HCT116 (cell line): Measurements from ENCODE around the gene RPS27.
"Not testable (repeated sequence)": the region's sequence is repeated elsewhere in the genome, so short reads cannot be mapped to it uniquely, and the experiment has no call there.

Experiments
- CEBPB ChIP-seq: IDR thresholded peaks from 2 replicates; pipeline ENCODE4 v1.6.1; 2012; ENCODE audit warnings: low read depth
- POLR2A ChIP-seq: IDR thresholded peaks from 2 replicates; pipeline ENCODE4 v1.7.0; 2011; ENCODE audit warnings: borderline replicate concordance; ENCODE audit not compliant: insufficient read depth, insufficient read length; ENCODE audit errors: extremely low read depth
- POLR2AphosphoS5 ChIP-seq: IDR thresholded peaks from 2 replicates; pipeline ENCODE4 v1.6.1; 2011; ENCODE audit warnings: mild to moderate bottlenecking, low read depth, low read length, moderate library complexity
- REST ChIP-seq: IDR thresholded peaks from 2 replicates; pipeline ENCODE4 v1.6.1; 2012; ENCODE audit warnings: low read depth
- YY1 ChIP-seq: IDR thresholded peaks from 2 replicates; pipeline ENCODE4 v1.6.1; 2011; ENCODE audit warnings: low read length, low read depth, moderate library complexity, mild to moderate bottlenecking; ENCODE audit not compliant: insufficient replicate concordance; ENCODE audit errors: extremely low read depth
- TF ChIP-seq, protein P1 (sequence below), 3 experiments: fragments of 200-600 bp in 1 of 3; sonication (generic) in 1 of 3; IDR thresholded peaks in 2 of 3; conservative IDR thresholded peaks in 1 of 3; 2 replicates each; pipeline ENCODE4 v1.5.1; 2012 to 2017; ENCODE audit warnings: low read depth in 2 of 3, low read length in 2 of 3, antibody characterized with exemption in 1 of 3, borderline replicate concordance in 1 of 3, control low read depth in 1 of 3, mild to moderate bottlenecking in 1 of 3, mixed read lengths in 1 of 3, mixed run types in 1 of 3, moderate library complexity in 1 of 3; ENCODE audit not compliant: insufficient read depth in 1 of 3

DNA sequence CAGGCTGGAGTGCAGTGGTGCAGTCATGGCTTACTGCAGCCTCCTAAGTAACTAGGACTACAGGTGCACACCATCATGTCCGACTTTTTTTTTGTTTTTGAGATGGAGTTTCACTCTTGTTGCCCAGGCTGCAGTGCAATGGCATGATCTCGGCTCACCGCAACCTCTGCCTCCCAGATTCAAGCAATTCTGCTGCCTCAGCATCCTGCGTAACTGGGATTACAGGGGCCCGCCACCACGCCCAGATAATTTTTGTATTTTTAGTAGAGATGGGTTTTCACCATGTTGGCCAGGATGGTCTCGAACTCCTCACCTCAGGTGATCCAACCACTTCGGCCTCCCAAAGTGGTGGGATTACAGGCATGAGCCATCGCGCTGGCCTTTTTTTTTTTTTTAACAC is 6.3 kb downstream of the RPS27 start:
- TF ChIP-seq, protein P1, sequence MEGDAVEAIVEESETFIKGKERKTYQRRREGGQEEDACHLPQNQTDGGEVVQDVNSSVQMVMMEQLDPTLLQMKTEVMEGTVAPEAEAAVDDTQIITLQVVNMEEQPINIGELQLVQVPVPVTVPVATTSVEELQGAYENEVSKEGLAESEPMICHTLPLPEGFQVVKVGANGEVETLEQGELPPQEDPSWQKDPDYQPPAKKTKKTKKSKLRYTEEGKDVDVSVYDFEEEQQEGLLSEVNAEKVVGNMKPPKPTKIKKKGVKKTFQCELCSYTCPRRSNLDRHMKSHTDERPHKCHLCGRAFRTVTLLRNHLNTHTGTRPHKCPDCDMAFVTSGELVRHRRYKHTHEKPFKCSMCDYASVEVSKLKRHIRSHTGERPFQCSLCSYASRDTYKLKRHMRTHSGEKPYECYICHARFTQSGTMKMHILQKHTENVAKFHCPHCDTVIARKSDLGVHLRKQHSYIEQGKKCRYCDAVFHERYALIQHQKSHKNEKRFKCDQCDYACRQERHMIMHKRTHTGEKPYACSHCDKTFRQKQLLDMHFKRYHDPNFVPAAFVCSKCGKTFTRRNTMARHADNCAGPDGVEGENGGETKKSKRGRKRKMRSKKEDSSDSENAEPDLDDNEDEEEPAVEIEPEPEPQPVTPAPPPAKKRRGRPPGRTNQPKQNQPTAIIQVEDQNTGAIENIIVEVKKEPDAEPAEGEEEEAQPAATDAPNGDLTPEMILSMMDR (IDR thresholded peaks at IDR 0.05 in 2 of 3, conservative IDR thresholded peaks at IDR 0.05 in 1 of 3; ENCODE audit: borderline replicate concordance in 1 of 3, insufficient read depth in 1 of 3, low read depth in 2 of 3, low read length in 2 of 3) = not testable (repeated sequence)
- TF ChIP-seq POLR2A, REST, YY1, CEBPB, POLR2AphosphoS5: not testable (repeated sequence)
